Posterior cingulate gyrus (tissue), 11 donors: Measurements from ENCODE around the gene CCDC85C.

ENCODE experiments used
- DNase-seq, 10 donors: peaks; one replicate each; pipeline versions ENCODE4 v3.0.0 to v3.0.0-alpha.2; 2020 to 2021; ENCODE audit warnings: mixed read lengths in 3 of 10
- intact Hi-C: fragments of 100-400 bp; cut with DNase I; formaldehyde crosslinking; loops from one replicate; pipeline ENCODE4 v1.15.1; 2023

CCDC85C gene

DNA sequence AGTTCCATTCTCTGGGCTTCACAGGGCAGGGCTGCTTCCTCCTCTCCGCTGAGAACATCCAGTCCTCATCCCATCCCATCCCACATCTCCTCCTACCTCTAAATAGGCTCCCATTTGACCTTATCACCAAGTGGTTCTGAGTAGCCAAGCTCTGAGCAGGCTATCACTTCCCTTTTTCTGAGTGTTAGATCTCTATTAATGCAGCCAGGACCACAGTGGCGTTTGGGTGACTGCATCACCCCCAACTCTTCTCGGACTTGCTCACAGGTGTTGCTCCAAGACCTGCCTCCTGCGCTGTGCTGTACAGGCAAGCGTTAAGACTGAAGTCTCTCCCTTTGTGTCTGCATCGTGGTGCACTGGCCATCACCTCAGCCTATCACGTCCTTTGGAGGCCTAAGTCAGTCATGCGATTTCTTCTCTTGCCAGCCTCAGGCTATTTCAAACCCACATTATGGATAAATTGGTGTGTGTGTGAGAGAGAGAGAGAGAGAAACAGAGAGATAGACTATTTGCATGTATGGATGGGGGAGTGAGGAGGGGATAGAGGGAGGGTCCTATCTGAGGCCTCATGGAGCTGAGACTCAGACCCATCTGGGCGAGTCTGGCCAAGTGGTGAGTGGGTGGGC, 28.5 kb upstream of the CCDC85C start:
- intact Hi-C loops: no loop called here
- DNase-seq: no peak

GRCh38 chr14:99630202-99630601, 26.2 kb upstream of the CCDC85C start:
- DNase-seq: no peak
- intact Hi-C loops: no loop called here

DNA sequence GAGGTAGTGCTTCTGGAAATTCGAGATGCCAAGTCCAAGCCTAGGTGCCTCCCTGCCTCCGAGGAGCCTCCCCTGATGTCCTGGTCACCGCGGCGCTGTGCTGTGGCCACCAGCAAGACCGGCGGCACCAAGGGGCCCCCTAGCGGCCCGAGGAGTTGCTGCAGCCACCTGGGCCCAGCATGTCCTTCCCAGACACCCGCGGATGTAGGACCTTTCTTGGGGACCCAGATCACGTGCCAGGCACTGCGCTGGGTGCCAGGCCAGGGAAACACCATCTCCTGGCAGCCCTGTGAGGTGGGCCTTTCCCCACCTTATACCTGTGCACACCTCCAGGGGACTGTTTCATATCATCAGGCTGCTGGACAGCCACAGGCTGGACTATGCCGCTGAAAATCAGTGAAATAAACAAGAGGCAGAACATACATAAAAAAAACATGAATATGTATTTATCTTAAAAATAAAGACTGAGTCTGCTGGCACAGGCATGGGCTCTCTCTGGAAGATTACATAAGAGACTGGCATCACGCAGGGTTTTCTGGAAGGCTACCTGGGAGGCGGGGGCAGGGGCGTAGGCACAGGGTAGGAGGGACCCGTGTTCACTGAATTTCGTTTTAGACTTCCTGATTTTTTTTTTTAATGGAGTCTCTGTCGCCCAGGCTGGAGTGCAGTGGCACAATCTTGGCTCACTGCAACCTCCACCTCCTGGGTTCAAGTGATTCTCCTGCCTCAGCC, 25.0 kb upstream of the CCDC85C start:
- DNase-seq: peak; percentile 71 to 98 (median 85)
- intact Hi-C loops: loop anchor here (1.0 to 2.0 kb wide), 2 partner anchors 66 to 111 kb away; no protein-coding TSS in a partner anchor

DNA sequence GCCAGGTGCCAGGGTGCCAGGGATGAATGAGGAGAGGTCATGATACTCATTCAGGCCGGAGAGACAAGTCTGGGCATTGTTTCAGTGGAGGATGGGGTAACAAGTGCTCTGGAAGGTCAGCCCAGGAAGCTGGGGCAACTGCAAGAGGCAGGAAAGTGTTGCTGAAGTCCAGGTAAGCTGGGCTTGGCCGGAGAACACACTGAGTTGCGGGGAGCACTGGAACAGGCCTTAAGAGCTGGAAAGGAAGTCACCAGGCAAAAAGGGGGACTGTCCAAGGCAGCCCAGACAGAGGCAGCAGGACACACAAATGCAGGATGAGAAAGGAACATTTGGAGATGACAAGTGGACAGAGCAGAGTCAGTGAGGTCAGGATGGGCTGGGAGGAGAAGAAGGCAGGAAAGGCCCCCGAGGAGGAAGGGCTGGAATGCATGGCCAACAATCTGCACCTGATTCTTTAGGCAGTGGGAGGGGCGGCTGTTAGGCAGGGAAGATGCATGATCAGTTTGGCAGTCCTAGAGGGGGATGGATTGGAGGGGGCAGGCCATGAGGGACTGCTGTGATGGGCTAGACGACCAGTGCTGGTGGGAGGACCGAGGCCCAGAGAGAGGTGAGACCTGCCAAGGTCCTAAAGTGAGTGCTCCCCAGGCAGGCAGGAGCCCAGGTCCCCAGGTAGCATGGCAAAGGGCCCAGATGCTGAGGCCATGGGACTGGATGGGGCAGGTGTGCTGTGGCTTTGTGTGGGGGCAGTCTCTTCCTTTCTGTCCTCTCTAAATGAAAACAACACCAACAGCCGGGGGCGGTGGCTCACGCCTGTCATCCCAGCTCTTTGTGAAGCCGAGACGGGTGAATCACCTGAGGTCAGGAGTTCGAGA, 23.7 kb upstream of the CCDC85C start:
- intact Hi-C loops: loop anchor here (2.0 kb wide), 1 partner anchor 65 kb away; no protein-coding TSS in a partner anchor
- DNase-seq: no peak

DNA sequence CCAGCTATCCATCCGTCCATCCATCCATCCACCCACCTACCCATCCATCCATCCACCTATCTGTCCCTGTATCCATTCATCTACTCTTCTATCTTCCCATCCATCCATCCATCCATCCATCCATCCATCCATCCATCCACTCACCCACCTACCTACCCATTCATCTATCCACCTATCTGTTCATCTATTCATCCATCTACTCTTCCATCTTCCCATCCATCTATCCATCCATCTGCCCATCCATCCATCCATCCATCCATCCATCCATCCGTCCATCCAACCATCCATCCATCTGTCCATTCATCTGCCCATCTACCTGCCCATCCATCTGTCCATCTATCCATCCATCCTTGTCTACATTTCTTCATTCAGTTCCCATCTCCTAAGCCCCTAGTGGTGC, 23.1 kb upstream of the CCDC85C start:
- no peak for DNase-seq
- intact Hi-C loops: no loop called here

DNA sequence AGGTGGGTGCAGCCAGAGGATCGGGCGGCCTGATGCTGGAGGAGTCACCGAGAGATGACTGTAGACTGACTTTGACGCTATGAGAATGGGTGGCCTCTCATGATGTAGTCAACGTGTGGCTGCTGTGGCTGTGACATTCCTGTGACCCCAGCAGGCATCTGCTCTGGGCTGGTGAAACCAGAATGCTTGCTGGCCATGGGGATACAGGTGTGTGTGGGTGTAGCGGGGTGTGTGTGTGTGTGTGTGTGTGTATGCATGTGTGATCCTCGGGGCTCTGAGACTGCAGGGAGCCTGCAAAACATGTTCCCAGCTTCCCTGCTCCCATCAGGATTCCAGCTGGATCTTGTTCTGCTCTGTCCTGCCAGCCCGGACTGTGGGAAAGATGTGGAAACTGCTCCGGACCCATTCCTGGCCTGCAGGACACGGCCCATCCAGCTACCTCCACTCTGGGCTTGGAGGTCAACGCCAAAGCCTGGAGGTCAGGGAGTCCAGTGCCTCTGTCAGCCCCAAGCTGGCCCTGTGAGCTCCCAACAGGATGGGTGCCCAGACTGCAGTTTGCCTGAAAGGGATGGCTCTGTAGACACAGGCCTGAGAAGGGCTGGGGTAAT, 22.1 kb upstream of the CCDC85C start:
- no peak for DNase-seq
- intact Hi-C loops: no loop called here

DNA sequence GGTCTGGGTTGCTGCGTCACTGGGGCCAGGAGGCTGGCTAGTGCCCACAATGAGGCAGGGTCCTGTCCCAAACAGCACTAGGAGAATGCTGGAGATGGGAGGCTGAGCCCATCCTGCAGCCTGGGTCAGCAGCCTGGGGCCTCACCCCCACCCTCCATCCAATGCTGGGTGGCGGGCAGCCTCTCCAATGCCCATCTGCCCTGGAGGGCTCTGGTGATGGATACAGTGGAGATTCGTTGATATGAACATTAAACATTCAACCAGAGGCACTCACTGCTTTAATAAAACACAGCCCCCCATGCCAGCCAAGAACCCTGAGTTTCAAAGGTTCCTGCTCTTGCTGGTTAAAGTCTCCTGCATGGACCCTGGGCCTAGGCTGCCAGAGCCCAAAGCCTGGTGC, 21.5 kb upstream of the CCDC85C start:
- DNase-seq: no peak
- intact Hi-C loops: no loop called here

DNA sequence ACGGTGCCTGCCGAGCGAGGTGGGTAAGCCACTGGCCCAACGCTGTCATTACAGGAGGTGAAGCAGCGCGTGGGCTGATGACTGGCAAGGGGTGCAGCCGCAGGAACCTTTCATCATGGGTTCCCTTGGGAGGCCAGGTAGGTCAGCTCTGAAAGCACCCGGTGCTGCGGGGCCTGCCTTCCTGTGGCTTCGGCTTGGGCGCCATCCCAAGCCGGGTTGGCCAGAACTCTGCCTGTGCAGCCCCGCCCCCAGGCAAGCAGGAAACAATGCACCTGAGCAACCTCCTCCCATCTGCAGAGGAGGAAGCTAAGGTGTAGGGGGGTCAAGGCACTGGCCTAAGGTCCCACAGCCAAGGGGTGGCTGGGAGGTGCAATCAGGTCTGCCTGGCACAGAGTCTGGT, 21.0 kb upstream of the CCDC85C start:
- no peak for DNase-seq
- intact Hi-C loops: no loop called here

- intact Hi-C loops: no loop called here
- no peak for DNase-seq
Measured at GRCh38 chr14:99624024-99624423, 20.0 kb upstream of the CCDC85C start.

DNA sequence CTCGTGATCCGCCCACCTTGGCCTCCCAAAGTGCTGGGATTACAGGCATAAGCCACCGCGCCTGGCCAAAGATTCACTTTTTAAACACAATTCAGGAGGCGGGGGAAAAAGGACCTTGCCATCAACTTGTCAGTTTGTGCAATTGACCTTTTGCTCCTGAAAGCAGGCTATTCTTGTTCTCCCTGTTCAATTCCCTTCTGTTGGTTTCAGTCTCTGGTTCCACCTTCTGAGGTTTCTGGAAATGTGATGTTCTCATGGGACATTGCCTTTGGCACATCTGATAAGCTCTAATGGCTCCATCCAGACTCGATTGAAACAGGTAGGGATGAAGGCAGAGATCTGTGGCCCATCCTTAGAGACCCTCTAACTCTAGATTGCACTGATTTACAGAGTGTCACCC, 17.9 kb upstream of the CCDC85C start:
- intact Hi-C loops: no loop called here
- no peak for DNase-seq

DNA sequence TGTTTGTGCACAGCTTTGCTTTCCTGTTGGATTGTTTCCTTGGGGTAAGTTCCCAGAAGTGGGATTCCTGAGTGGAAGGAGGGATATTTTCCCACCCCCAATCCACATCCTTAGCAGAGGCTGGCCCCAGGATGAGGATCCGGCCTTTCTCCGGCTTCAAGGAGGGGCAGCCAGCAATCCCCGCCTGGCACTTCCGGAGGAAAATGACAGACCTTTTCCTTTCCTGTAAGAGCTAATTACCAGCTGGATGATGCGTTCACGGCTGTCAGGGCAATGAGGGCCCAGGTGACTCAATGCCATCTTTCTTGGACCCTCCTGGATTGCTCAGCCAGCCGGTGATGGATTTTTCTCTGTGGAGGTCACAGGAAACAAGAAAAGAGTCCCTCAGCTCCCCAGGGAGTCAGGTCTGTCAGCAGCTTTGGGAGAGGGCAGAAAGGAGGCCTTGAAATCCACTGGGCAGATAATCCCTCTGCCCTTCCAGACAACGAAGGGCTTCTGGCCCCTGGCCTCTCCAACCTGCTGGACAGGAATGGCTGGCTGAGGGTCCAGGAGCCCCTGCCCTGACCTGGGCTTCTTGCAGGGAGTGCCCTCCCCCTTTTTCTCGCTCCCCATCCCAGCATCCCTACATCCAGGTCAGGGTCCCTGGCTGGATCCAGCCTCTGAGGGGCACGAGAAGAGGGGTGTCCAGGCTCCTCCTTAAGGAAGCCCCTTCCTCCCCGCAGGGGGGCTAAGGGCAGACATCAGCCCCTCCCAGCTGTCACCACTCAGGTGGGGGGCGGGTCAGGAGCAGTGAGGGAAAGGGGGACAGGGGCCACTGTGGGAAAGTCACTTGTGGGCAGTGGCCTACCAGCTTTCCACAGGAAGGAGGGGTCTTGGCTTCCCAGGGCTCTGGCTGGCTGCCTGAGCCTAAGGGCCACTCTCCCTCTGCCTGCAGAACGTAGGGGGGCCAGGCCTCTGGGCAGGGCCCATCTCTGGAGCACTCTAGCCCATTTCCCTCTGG, 16.1 kb upstream of the CCDC85C start:
- intact Hi-C loops: no loop called here
- no peak for DNase-seq

DNA sequence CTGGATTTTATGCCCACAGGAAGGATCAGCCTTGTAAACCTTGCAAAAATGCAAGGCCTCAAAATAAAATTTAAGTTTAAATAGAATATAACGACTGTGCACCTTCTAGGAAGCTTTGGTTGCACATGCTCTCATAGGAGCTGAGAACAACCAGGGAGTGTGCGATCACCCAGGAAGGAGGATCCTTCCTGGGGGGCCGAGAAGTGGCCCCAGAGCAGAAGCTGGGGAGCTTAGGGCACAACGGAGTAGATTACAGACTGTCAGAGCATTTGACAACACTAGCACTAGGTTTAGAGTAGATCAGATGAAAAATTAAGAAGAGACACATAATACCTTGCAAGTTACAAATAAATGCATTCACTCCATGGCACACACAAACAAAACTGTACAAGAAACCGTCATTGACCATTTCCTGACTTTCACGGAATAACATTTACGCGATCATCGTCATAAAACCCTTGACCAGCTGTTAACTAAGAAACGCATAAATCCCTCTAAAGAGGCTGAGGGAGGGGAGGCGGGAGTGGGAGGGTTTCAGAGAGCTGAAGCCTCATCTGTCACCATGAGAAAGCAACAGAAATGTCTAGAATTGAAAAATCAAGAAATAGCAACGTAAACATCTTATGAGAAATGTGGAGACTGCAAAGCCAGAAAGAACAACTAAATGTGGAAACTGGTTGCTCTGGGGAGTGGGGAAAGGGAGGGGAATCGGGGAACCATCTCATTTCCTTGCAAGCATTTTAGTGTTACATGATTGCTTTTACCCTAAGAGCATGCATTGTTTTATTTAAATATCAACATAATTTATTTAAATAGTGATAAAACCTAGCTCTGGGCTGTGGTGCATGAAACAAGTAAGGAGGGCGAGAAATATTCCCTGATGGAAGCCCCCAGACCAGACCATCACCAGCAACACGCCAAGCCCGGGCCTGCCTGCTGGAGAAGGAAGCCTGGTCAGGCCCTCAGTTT, 13.1 kb upstream of the CCDC85C start:
- DNase-seq: no peak
- intact Hi-C loops: no loop called here

DNA sequence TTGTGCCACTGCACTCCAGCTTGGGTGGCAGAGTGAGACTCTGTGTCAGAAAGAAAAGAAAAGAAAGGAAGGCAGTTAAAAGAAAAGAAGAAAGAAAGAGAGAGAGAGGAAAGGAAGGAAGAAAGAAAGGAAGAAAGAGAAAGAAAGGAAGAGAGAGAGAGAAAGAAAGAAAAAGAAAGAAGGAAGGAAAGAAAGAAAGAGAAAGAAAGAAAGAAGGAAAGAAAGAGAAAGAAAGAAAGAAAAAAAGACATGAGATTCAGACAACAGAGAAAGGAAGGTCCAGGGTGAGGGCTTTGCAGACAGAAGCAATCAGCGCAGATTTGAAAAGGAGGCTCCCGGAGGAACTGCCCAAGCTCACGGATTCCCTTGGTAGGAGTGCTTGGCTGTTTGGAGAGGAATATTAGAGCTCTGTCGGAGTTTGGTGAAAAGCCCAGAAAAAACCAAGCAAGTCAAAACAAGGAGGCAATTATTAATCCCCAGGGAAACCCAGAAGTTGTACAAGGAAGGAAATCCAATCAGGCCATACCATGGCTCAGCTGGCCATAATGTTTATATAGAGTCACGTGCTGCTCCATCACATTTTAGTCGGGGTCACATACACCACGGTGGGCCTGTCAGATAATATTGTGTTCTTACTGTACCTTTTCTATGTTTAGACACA, 11.6 kb upstream of the CCDC85C start:
- intact Hi-C loops: no loop called here
- no peak for DNase-seq

- no peak for DNase-seq
- intact Hi-C loops: no loop called here
Measured at GRCh38 chr14:99612738-99613330, 8.8 kb upstream of the CCDC85C start.

DNA sequence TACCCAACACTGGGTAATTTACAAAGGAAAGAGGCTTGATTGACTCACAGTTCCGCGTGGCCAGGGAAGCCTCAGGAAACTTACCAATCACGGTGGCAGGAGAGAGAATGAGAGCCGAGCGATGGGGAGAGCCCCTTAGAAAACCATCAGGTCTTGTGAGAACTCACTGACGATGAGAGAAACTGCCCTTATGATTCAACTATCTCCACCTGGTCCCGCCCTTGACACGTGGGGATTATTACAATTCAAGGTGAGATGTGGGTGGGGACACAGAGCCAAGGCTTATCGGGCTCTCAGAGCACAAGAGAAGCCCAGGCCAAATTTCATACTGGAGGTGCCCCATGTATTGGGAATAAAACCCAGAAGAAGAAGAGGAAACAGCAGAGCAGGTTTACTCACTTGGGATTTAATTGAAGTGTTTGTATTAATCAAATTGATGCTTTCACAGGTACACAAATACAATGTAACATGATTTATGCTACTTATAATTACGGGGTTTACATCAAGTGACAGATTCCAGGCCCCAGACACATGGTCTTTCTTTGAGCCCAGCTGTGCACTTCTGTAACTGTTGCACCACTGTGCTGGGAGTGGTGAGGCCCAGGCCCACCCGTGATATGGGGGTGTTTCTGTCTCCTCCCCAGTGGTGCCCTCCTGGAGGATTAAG, 8.2 kb upstream of the CCDC85C start:
- DNase-seq: no peak
- intact Hi-C loops: no loop called here

DNA sequence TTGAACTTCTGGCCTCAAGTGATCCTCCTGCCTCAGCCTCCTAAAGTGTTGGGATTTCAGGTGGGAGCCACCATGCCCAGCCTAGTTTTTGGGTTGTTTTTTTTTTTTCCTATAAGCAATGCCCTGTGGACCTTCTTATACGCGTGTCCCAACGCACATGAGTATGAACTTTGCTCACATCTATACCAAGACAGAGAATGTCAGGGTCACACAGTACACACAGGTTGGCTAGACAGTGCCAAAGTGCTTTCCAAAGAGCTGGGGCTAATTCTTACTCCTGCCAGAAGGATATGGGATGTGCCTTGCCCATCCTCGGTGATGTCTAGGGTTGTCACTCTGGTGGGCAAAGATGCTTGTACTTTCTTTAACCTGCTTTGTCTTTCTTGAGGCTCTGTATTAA, 7.6 kb upstream of the CCDC85C start:
- intact Hi-C loops: no loop called here
- no peak for DNase-seq
